H1 (cell line): Measurements from ENCODE around the gene ICE1. TPM values are rescaled to one million over a fixed set of nuclear protein-coding genes. Genes with fewer than 3 reads are reported as not detected.

Source experiments
- TAF1 ChIP-seq: IDR thresholded peaks from 2 replicates; pipeline ENCODE4 v1.6.1; 2011; ENCODE audit warnings: mild to moderate bottlenecking, low read depth, low read length
- polyA plus RNA-seq, 7 experiments: library from polyadenylated mRNA; depleted of rRNA in 3 of 7; stranded (reverse) in 5 of 7; unstranded in 2 of 7; fragments of >200 nt in 5 of 7; fragments of 200-250 nt in 2 of 7; gene quantifications; 1 replicate in 5 of 7; 2 replicates in 1 of 7; 4 replicates in 1 of 7; pipeline versions ENCODE4 v1.2.1 to v1.2.3, GENCODE V29; 2011 to 2013; ENCODE audit warnings: missing spikeins in 2 of 7, mixed read lengths in 2 of 7
- total RNA-seq: library from RNA; stranded (reverse); fragmentation: NEBNext Ultra II Directional; extraction: Animal tissue kit (Norgen Biotek cat#: 25700); gene quantifications from 2 replicates; pipeline ENCODE4 v1.2.1, GENCODE V29; 2021

Gene ICE1
- total and polyA plus RNA-seq, 2 of the 8 experiments (the other 6 are each of a cell fraction or from before 2014, with no cell fraction given): 11.8 to 53.9 TPM

DNA sequence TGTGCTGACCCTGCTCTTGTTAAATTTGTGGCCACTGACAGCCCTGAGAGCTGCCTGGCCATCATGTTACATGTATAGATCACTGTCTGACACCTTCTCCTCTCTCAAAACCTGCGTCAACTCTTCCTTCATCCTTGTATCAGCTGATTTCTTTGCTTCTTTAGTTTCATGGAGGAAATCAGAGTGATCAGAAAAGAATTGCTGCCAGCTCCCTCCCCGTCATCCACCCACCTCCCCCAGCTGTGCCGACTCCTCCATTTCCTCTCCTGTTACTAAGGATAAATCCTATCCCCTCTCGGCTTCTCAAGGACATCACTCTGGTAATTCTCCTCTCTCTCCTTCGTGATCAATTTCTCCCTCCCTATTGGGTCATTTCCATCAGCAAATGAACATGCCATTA, 108.9 kb downstream of the ICE1 start (continued):
- TF ChIP-seq TAF1: no peak
